ENCODE data around the gene PKD1.
A peak's percentile ranks its signal among the peaks of the same experiment; 100 is the strongest.
"Not testable (repeated sequence)": the region's sequence is repeated elsewhere in the genome, so short reads cannot be mapped to it uniquely, and the experiment has no call there.

Gene PKD1

GRCh38 chr16:2122429-2122828 lies 13.3 kb downstream of the PKD1 start:
- no peak for TF ChIP-seq CTCF (IDR thresholded peaks at IDR 0.05; ENCODE audit: low read length, missing control alignments)
- no peak for DNase-seq (ENCODE audit: low read depth)

GRCh38 chr16:2121853-2122252 lies 13.8 kb downstream of the PKD1 start:
- no peak for TF ChIP-seq CTCF (IDR thresholded peaks at IDR 0.05; ENCODE audit: low read length, missing control alignments)
- no peak for DNase-seq (ENCODE audit: low read depth)
- no peak overlapping the region for H3K4me3 ChIP-seq (replicated peaks; ENCODE audit: low read depth, low read length)

More at GRCh38 chr16:2122429-2122828, 13.3 kb downstream of the PKD1 start:
- no peak overlapping the region for H3K4me3 ChIP-seq (replicated peaks; ENCODE audit: low read depth, low read length)

- DNase-seq (ENCODE audit: low read depth), result peak; percentile 43
- TF ChIP-seq CTCF (IDR thresholded peaks at IDR 0.05; ENCODE audit: low read length, missing control alignments), result peak; percentile 21
- H3K4me3 ChIP-seq (replicated peaks; ENCODE audit: low read depth, low read length), result not testable (repeated sequence)
These were observed 14.4 kb downstream of the PKD1 start for GRCh38 chr16:2121325-2121724.

GRCh38 chr16:2117960-2118722 lies 17.6 kb downstream of the PKD1 start:
- not testable (repeated sequence) for H3K4me3 ChIP-seq (replicated peaks; ENCODE audit: low read depth, low read length); DNase-seq (ENCODE audit: low read depth)

- H3K4me3 ChIP-seq (replicated peaks; ENCODE audit: low read depth, low read length); DNase-seq (ENCODE audit: low read depth): not testable (repeated sequence)
These were observed 18.4 kb downstream of the PKD1 start for GRCh38 chr16:2117341-2117740.

GRCh38 chr16:2116428-2116827 lies 19.3 kb downstream of the PKD1 start:
- not testable (repeated sequence) for DNase-seq (ENCODE audit: low read depth)

GRCh38 chr16:2115591-2115973 lies 20.1 kb downstream of the PKD1 start:
- no peak for DNase-seq (ENCODE audit: low read depth)
- no peak overlapping the region for H3K4me3 ChIP-seq (replicated peaks; ENCODE audit: low read depth, low read length)
- TF ChIP-seq CTCF (IDR thresholded peaks at IDR 0.05; ENCODE audit: low read length, missing control alignments), result no peak

More at GRCh38 chr16:2116428-2116827, 19.3 kb downstream of the PKD1 start:
- H3K4me3 ChIP-seq (replicated peaks; ENCODE audit: low read depth, low read length), result not testable (repeated sequence)

- not testable (repeated sequence) for DNase-seq (ENCODE audit: low read depth); H3K4me3 ChIP-seq (replicated peaks; ENCODE audit: low read depth, low read length)
These were observed 20.7 kb downstream of the PKD1 start for GRCh38 chr16:2114885-2115590.

GRCh38 chr16:2114225-2114624 lies 21.5 kb downstream of the PKD1 start:
- H3K4me3 ChIP-seq (replicated peaks; ENCODE audit: low read depth, low read length); DNase-seq (ENCODE audit: low read depth): not testable (repeated sequence)

- DNase-seq (ENCODE audit: low read depth); H3K4me3 ChIP-seq (replicated peaks; ENCODE audit: low read depth, low read length): not testable (repeated sequence)
These were observed 23.1 kb downstream of the PKD1 start for GRCh38 chr16:2112539-2113106.

GRCh38 chr16:2111412-2112335 lies 24.0 kb downstream of the PKD1 start:
- not testable (repeated sequence) for DNase-seq (ENCODE audit: low read depth); H3K4me3 ChIP-seq (replicated peaks; ENCODE audit: low read depth, low read length)

- not testable (repeated sequence) for DNase-seq (ENCODE audit: low read depth); H3K4me3 ChIP-seq (replicated peaks; ENCODE audit: low read depth, low read length)
These were observed 24.7 kb downstream of the PKD1 start for GRCh38 chr16:2111009-2111353.
